Mesenchymal stem cell (in vitro differentiated cells and primary cell): ENCODE results near the gene RPS6KA5.

ENCODE experiments used
- DNase-seq: peaks from one replicate; pipeline ENCODE4 v3.0.0-alpha.2; 2013
- H2AFZ ChIP-seq: one replicate; pipeline ENCODE4 v1.6.1; 2013; ENCODE audit warnings: low read depth, mild to moderate bottlenecking, control low read depth, inconsistent platforms, low read length, moderate library complexity
- H2AK5ac ChIP-seq: 2 replicates; pipeline ENCODE4 v1.6.1; 2013; ENCODE audit warnings: low read length, moderate library complexity, mild to moderate bottlenecking, inconsistent platforms; ENCODE audit not compliant: severe bottlenecking
- H2BK120ac ChIP-seq: one replicate; pipeline ENCODE4 v1.6.1; 2013; ENCODE audit warnings: low read depth, mild to moderate bottlenecking, inconsistent platforms, low read length, moderate library complexity
- H2BK12ac ChIP-seq, 2 experiments: one replicate each; pipeline ENCODE4 v1.6.1; 2013; ENCODE audit warnings: inconsistent platforms in 2 of 2, low read length in 2 of 2, mild to moderate bottlenecking in 2 of 2, moderate library complexity in 2 of 2, control low read depth in 1 of 2
- H2BK15ac ChIP-seq: one replicate; pipeline ENCODE4 v1.6.1; 2013; ENCODE audit warnings: mild to moderate bottlenecking, low read depth, inconsistent platforms; ENCODE audit not compliant: poor library complexity, severe bottlenecking
- H2BK5ac ChIP-seq: 2 replicates; pipeline ENCODE4 v1.6.1; 2013; ENCODE audit warnings: low read depth, mild to moderate bottlenecking, low read length, control low read depth, inconsistent platforms; ENCODE audit not compliant: poor library complexity, severe bottlenecking
- H3K14ac ChIP-seq, 2 experiments: one replicate each; pipeline ENCODE4 v1.6.1; 2013; ENCODE audit warnings: inconsistent platforms in 2 of 2, low read length in 2 of 2, control low read depth in 1 of 2, mild to moderate bottlenecking in 1 of 2, moderate library complexity in 1 of 2
- H3K18ac ChIP-seq, 2 experiments: one replicate each; pipeline ENCODE4 v1.6.1; 2013; ENCODE audit warnings: inconsistent platforms in 2 of 2, low read length in 2 of 2, control low read depth in 1 of 2, low read depth in 1 of 2, mild to moderate bottlenecking in 1 of 2
- H3K23ac ChIP-seq, 2 experiments: one replicate each; pipeline ENCODE4 v1.6.1; 2013; ENCODE audit warnings: inconsistent platforms in 2 of 2, low read length in 2 of 2, mild to moderate bottlenecking in 2 of 2, moderate library complexity in 2 of 2, control low read depth in 1 of 2
- H3K27ac ChIP-seq: 2 replicates; pipeline ENCODE4 v1.5.1; 2013; ENCODE audit warnings: mild to moderate bottlenecking, moderate library complexity, low read length, control low read depth, inconsistent platforms; ENCODE audit not compliant: poor library complexity, severe bottlenecking
- H3K27me3 ChIP-seq, 2 experiments: 2 replicates each; pipeline versions ENCODE4 v1.6.1 to v1.7.0; 2013; ENCODE audit warnings: low read length in 2 of 2, mild to moderate bottlenecking in 2 of 2, moderate library complexity in 2 of 2, control low read depth in 1 of 2, inconsistent platforms in 1 of 2; ENCODE audit not compliant: control insufficient read depth in 1 of 2, insufficient read depth in 1 of 2
- H3K36me3 ChIP-seq, 2 experiments: 2 replicates each; pipeline versions ENCODE4 v1.6.1 to v1.7.0; 2013; ENCODE audit warnings: low read length in 2 of 2, control low read depth in 1 of 2, inconsistent platforms in 1 of 2, low read depth in 1 of 2, mild to moderate bottlenecking in 1 of 2; ENCODE audit not compliant: insufficient read depth in 2 of 2, control insufficient read depth in 1 of 2
- H3K4ac ChIP-seq, 2 experiments: one replicate each; pipeline ENCODE4 v1.6.1; 2013; ENCODE audit warnings: inconsistent platforms in 2 of 2, low read length in 2 of 2, mild to moderate bottlenecking in 2 of 2, moderate library complexity in 2 of 2, control low read depth in 1 of 2, low read depth in 1 of 2
- H3K4me1 ChIP-seq: 2 replicates; pipeline ENCODE4 v1.6.1; 2013; ENCODE audit warnings: low read depth, low read length, control low read depth; ENCODE audit not compliant: control insufficient read depth, insufficient read depth
- H3K4me2 ChIP-seq: 2 replicates; pipeline ENCODE4 v1.6.1; 2013; ENCODE audit warnings: low read length, mild to moderate bottlenecking, inconsistent platforms; ENCODE audit not compliant: poor library complexity, severe bottlenecking
- H3K4me3 ChIP-seq, 2 experiments: 2 replicates each; pipeline versions ENCODE4 v1.5.1 to v1.7.0; 2013; ENCODE audit warnings: low read length in 2 of 2, mild to moderate bottlenecking in 2 of 2, control low read depth in 1 of 2, low read depth in 1 of 2; ENCODE audit not compliant: insufficient read depth in 1 of 2
- H3K79me1 ChIP-seq: replicated peaks from 2 replicates; pipeline ENCODE4 v1.6.1; 2013; ENCODE audit warnings: mild to moderate bottlenecking, control low read depth, low read length, inconsistent platforms; ENCODE audit not compliant: poor library complexity, severe bottlenecking
- H3K9ac ChIP-seq: 2 replicates; pipeline ENCODE4 v1.7.0; 2013; ENCODE audit warnings: mild to moderate bottlenecking, low read length, moderate library complexity
- H3K9me3 ChIP-seq: 2 replicates; pipeline ENCODE4 v1.7.0; 2013; ENCODE audit warnings: mild to moderate bottlenecking, low read length; ENCODE audit not compliant: control insufficient read depth
- H4K8ac ChIP-seq: one replicate; pipeline ENCODE4 v1.6.1; 2013; ENCODE audit warnings: inconsistent platforms, mild to moderate bottlenecking, low read length, moderate library complexity
- H4K91ac ChIP-seq: one replicate; pipeline ENCODE4 v1.6.1; 2013; ENCODE audit warnings: mild to moderate bottlenecking, low read length, inconsistent platforms
- WGBS: methylation state at CpG from one replicate; pipeline ENCODE4 v1.1.7; 2013; ENCODE audit warnings: mixed read lengths; 5-methylcytosine and 5-hydroxymethylcytosine counted together

Gene RPS6KA5

GRCh38 chr14:90812109-90812508, 248.3 kb downstream of the RPS6KA5 start:
- Histone ChIP-seq H4K8ac (no peak overlapping the region), H3K36me3 (peaks cover 0 to 4% of the 10 kb centered on the region in 2 experiments), H3K4me2 (no peak overlapping the region), H3K18ac (no peak overlapping the region), H2BK15ac (no peak overlapping the region), H3K4ac (no peak overlapping the region), H4K91ac (no peak overlapping the region), H2BK120ac (no peak overlapping the region), H2AK5ac (no peak overlapping the region), H3K23ac (peak overlapping the region in 1 of 2 experiments; percentile 38), H3K9me3 (no peaks in the 10 kb centered on the region), H2BK12ac (no peak overlapping the region), H2AFZ (no peak overlapping the region), H3K27ac (no peak overlapping the region), H2BK5ac (no peak overlapping the region), H3K4me3 (no peak overlapping the region), H3K4me1 (peaks cover 40% of the 10 kb centered on the region), H3K9ac (no peak overlapping the region), H3K79me1 (peaks cover 43% of the 10 kb centered on the region), H3K14ac (no peak overlapping the region), H3K27me3 (peaks cover 0 to 2% of the 10 kb centered on the region in 2 experiments)
- WGBS, result 98% methylated on average over 5 of the region's 5 CpGs
- no peak for DNase-seq

- H3K9ac ChIP-seq, result no peak overlapping the region
- H3K4me3 ChIP-seq, result no peak overlapping the region
- WGBS, result 95% methylated on average over 10 of the region's 10 CpGs
- DNase-seq, result no peak
- no peaks in the 10 kb centered on the region for H3K27me3 ChIP-seq
- no peak overlapping the region for H4K8ac ChIP-seq
- peaks cover 44% of the 10 kb centered on the region for H3K79me1 ChIP-seq
- no peak overlapping the region for H2AFZ ChIP-seq
- H3K27ac ChIP-seq, result no peak overlapping the region
- no peak overlapping the region for H2AK5ac ChIP-seq
- no peak overlapping the region for H3K4me2 ChIP-seq
- H3K36me3 ChIP-seq, result peaks cover 0 to 4% of the 10 kb centered on the region in 2 experiments
- peak overlapping the region in 1 of 2 experiments; percentile 38 for H3K23ac ChIP-seq
- peaks cover 39% of the 10 kb centered on the region for H3K4me1 ChIP-seq
- no peak overlapping the region for H3K4ac ChIP-seq
- no peak overlapping the region for H3K14ac ChIP-seq
- H2BK120ac ChIP-seq, result no peak overlapping the region
- H4K91ac ChIP-seq, result no peak overlapping the region
- H3K9me3 ChIP-seq, result no peaks in the 10 kb centered on the region
- H3K18ac ChIP-seq, result no peak overlapping the region
- H2BK12ac ChIP-seq, result no peak overlapping the region
- no peak overlapping the region for H2BK5ac ChIP-seq
- H2BK15ac ChIP-seq, result peak overlapping the region; percentile 49
These were observed 248.8 kb downstream of the RPS6KA5 start for GRCh38 chr14:90811641-90812040.

GRCh38 chr14:90810806-90811205, 249.6 kb downstream of the RPS6KA5 start:
- H3K14ac ChIP-seq, result no peak overlapping the region
- no peak overlapping the region for H2BK5ac ChIP-seq
- no peak overlapping the region for H3K4me2 ChIP-seq
- peaks cover 48% of the 10 kb centered on the region for H3K79me1 ChIP-seq
- no peak overlapping the region for H3K23ac ChIP-seq
- H3K4me3 ChIP-seq, result no peak overlapping the region
- H3K18ac ChIP-seq, result no peak overlapping the region
- no peak overlapping the region for H2AK5ac ChIP-seq
- no peak overlapping the region for H3K27ac ChIP-seq
- no peak for DNase-seq
- no peaks in the 10 kb centered on the region for H3K9me3 ChIP-seq
- no peak overlapping the region for H2BK120ac ChIP-seq
- H3K4me1 ChIP-seq, result peaks cover 41% of the 10 kb centered on the region
- H2AFZ ChIP-seq, result no peak overlapping the region
- H3K9ac ChIP-seq, result no peak overlapping the region
- peaks cover 0 to 4% of the 10 kb centered on the region in 2 experiments for H3K36me3 ChIP-seq
- no peak overlapping the region for H4K8ac ChIP-seq
- H3K27me3 ChIP-seq, result no peaks in the 10 kb centered on the region
- no peak overlapping the region for H4K91ac ChIP-seq
- WGBS, result 98% methylated on average over 4 of the region's 5 CpGs
- no peak overlapping the region for H2BK12ac ChIP-seq
- no peak overlapping the region for H2BK15ac ChIP-seq
- no peak overlapping the region for H3K4ac ChIP-seq

- Histone ChIP-seq H3K4ac (no peak overlapping the region), H3K79me1 (peaks cover 55% of the 10 kb centered on the region), H2BK120ac (no peak overlapping the region), H3K4me3 (no peak overlapping the region), H3K18ac (no peak overlapping the region), H2BK15ac (no peak overlapping the region), H3K14ac (no peak overlapping the region), H3K4me2 (no peak overlapping the region), H2BK12ac (no peak overlapping the region), H2BK5ac (no peak overlapping the region), H3K9me3 (no peaks in the 10 kb centered on the region), H4K91ac (peak overlapping the region; percentile 3), H3K23ac (no peak overlapping the region), H3K27ac (no peak overlapping the region), H2AFZ (no peak overlapping the region), H2AK5ac (no peak overlapping the region), H3K36me3 (peaks cover 0 to 8% of the 10 kb centered on the region in 2 experiments), H3K27me3 (no peaks in the 10 kb centered on the region), H4K8ac (no peak overlapping the region), H3K9ac (no peak overlapping the region), H3K4me1 (peaks cover 36% of the 10 kb centered on the region)
- DNase-seq, result no peak
- WGBS, result 97% methylated on average over 5 of the region's 7 CpGs
These were observed 250.7 kb downstream of the RPS6KA5 start for GRCh38 chr14:90809530-90810312.
